Measurements from ENCODE around the gene SPEG. TPM values are rescaled to one million over a fixed set of nuclear protein-coding genes. Genes with fewer than 3 reads are reported as not detected.

Gene SPEG
- total RNA-seq, 4 donors from 2014 or later = 6.7 to 10.2 (median 8.1) TPM

DNA sequence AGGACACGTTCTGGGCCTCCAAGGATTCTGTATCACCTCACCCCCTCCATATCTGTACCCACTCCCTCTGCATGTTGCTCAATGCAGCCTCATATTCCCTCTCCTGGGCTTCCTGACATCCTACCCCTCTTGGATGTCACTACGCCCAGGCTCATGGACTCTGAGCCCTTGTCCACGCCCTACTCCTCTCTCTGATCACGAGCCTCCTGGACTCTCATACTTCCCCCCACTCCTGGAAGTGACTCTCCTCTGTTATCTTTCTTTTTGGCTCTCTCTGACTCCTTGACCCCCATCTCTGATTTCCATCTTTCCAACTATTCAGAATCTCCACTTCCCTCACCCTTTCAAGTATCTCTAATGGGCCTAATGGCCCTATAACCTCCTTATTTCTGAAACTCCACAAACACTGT, 111.3 kb downstream of the SPEG start:
- WGBS, 2 donors = 70 to 73% methylated on average over 4 of the region's 4 CpGs
- no peak overlapping the region for H3K4me3 ChIP-seq
- peaks cover 0 to 21% (median 0%) of the 10 kb centered on the region in 3 donors for H3K36me3 ChIP-seq
- no peaks in the 10 kb centered on the region for H3K9me3 ChIP-seq
- H3K27me3 ChIP-seq = no peaks in the 10 kb centered on the region
- H3K4me1 ChIP-seq = peaks cover 0 to 34% (median 17%) of the 10 kb centered on the region in 4 donors
- H3K27ac ChIP-seq = no peak overlapping the region
- DNase-seq (ENCODE audit: low spot score in 2 of 2) = no peak
- TF ChIP-seq, protein P1, sequence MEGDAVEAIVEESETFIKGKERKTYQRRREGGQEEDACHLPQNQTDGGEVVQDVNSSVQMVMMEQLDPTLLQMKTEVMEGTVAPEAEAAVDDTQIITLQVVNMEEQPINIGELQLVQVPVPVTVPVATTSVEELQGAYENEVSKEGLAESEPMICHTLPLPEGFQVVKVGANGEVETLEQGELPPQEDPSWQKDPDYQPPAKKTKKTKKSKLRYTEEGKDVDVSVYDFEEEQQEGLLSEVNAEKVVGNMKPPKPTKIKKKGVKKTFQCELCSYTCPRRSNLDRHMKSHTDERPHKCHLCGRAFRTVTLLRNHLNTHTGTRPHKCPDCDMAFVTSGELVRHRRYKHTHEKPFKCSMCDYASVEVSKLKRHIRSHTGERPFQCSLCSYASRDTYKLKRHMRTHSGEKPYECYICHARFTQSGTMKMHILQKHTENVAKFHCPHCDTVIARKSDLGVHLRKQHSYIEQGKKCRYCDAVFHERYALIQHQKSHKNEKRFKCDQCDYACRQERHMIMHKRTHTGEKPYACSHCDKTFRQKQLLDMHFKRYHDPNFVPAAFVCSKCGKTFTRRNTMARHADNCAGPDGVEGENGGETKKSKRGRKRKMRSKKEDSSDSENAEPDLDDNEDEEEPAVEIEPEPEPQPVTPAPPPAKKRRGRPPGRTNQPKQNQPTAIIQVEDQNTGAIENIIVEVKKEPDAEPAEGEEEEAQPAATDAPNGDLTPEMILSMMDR (IDR thresholded peaks at IDR 0.05) = no peak
- TF ChIP-seq EP300 (IDR thresholded peaks at IDR 0.05) (no peak), POLR2A (IDR thresholded peaks at IDR 0.05) (no peak)

DNA sequence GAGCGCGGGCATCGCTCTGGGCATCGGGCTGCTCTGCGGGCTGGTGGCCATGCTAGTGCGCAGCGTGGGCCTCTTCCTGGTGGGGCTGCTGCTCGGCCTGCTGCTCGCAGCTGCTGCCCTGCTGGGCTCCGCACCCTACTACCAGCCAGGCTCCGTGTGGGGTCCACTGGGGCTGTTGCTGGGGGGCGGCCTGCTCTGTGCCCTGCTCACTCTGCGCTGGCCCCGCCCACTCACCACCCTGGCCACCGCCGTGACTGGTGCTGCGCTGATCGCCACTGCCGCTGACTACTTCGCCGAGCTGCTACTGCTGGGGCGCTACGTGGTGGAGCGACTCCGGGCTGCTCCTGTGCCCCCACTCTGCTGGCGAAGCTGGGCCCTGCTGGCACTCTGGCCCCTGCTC, 113.0 kb downstream of the SPEG start:
- no peak overlapping the region for H3K27ac ChIP-seq
- peaks cover 0 to 32% (median 15%) of the 10 kb centered on the region in 4 donors for H3K4me1 ChIP-seq
- peaks cover 0 to 19% (median 0%) of the 10 kb centered on the region in 3 donors for H3K36me3 ChIP-seq
- 91 to 95% methylated on average over 23 to 24 of the region's 26 CpGs for WGBS, 2 donors
- no peak overlapping the region for H3K4me3 ChIP-seq
- no peaks in the 10 kb centered on the region for H3K27me3 ChIP-seq
- TF ChIP-seq, protein P1 (IDR thresholded peaks at IDR 0.05) = no peak
- no peak for TF ChIP-seq EP300 (IDR thresholded peaks at IDR 0.05)
- TF ChIP-seq POLR2A (IDR thresholded peaks at IDR 0.05) = no peak
- H3K9me3 ChIP-seq = no peaks in the 10 kb centered on the region
- no peak for DNase-seq (ENCODE audit: low spot score in 2 of 2)

Other genes starting within 250 kb of the SPEG start
- 10 to 100 TPM; 30.3 to 58.8 (median 50.5) TPM for gene ZFAND2B, start 228.1 kb upstream of the SPEG start, total RNA-seq
- 10 to 100 TPM; 22.7 to 43.2 (median 36.1) TPM for gene ABCB6, start 215.9 kb upstream of the SPEG start, total RNA-seq
- 10 to 100 TPM; 23.4 to 40.0 (median 30.5) TPM for gene ATG9A, start 205.2 kb upstream of the SPEG start, total RNA-seq
- 100 to 1,000 TPM in 2 of 4 donors, 10 to 100 TPM in 2; 84.5 to 106 (median 97.6) TPM for gene ANKZF1, start 205.0 kb upstream of the SPEG start, total RNA-seq
- gene GLB1L, start 189.4 kb upstream of the SPEG start, total RNA-seq = 10 to 100 TPM in 2 of 4 donors, 1 to 10 TPM in 2; 6.7 to 13.1 (median 9.6) TPM
- gene STK16, start 189.4 kb upstream of the SPEG start, total RNA-seq = 10 to 100 TPM in 3 of 4 donors, 1 to 10 TPM in 1; 9.6 to 17.7 (median 15.3) TPM
- gene TUBA4B, start 181.6 kb upstream of the SPEG start, total RNA-seq = not detected
- gene TUBA4A, start 180.9 kb upstream of the SPEG start, total RNA-seq = 10 to 100 TPM in 1 of 4 donors, 1 to 10 TPM in 3; 8.0 to 24.6 (median 9.4) TPM
- gene DNAJB2, start 155.5 kb upstream of the SPEG start, total RNA-seq = 100 to 1,000 TPM in 3 of 4 donors, 10 to 100 TPM in 1; 95.7 to 106 (median 102) TPM
- not detected for gene PTPRN, start 125.4 kb upstream of the SPEG start, total RNA-seq
- gene RESP18, start 102.1 kb upstream of the SPEG start, total RNA-seq = not detected
- 10 to 100 TPM; 35.2 to 88.1 (median 52.6) TPM for gene DNPEP, start 46.9 kb upstream of the SPEG start, total RNA-seq
- 10 to 100 TPM; 20.7 to 50.4 (median 25.0) TPM for gene DES, start 16.5 kb upstream of the SPEG start, total RNA-seq
- 10 to 100 TPM; 18.8 to 29.7 (median 27.8) TPM for gene GMPPA, start 64.0 kb downstream of the SPEG start, total RNA-seq
- gene ASIC4, start 79.6 kb downstream of the SPEG start, total RNA-seq = 1 to 10 TPM in 1 of 4 donors, under 1 TPM in 1, not detected in 2; 0.42 to 3.0 TPM
- 10 to 100 TPM; 51.3 to 91.2 (median 62.9) TPM for gene CHPF, start 109.0 kb downstream of the SPEG start, total RNA-seq
- gene TMEM198, start 109.2 kb downstream of the SPEG start, total RNA-seq = 1 to 10 TPM; 1.6 to 2.4 (median 1.9) TPM
- gene OBSL1, start 136.7 kb downstream of the SPEG start, total RNA-seq = 100 to 1,000 TPM in 2 of 4 donors, 10 to 100 TPM in 2; 85.0 to 135 (median 98.3) TPM
- 1 to 10 TPM in 2 of 4 donors, not detected in 2; 1.1 to 1.4 TPM for gene INHA, start 137.5 kb downstream of the SPEG start, total RNA-seq
- 10 to 100 TPM; 33.9 to 77.0 (median 72.3) TPM for gene STK11IP, start 163.0 kb downstream of the SPEG start, total RNA-seq
- 1 to 10 TPM; 1.3 to 5.1 (median 3.4) TPM for gene SLC4A3, start 192.8 kb downstream of the SPEG start, total RNA-seq

Data from tibial nerve (tissue), 4 donors.